Vagina (tissue), 2 donors: Measurements from ENCODE around the gene CDK15. TPM values are rescaled to one million over a fixed set of nuclear protein-coding genes. Genes with fewer than 3 reads are reported as not detected.

Experiments used
- DNase-seq, 2 donors: peaks; one replicate each; pipeline ENCODE4 v3.0.0-alpha.2; 2017; ENCODE audit errors: extremely low spot score in 2 of 2
- H3K27ac ChIP-seq: fragments of 200-600 bp; sonication (generic); one replicate; pipeline ENCODE4 v1.5.1; 2019
- H3K27me3 ChIP-seq: fragments of 200-600 bp; sonication (generic); one replicate; pipeline ENCODE4 v1.5.1; 2019
- H3K36me3 ChIP-seq, 2 donors: fragments of 200-600 bp; sonication (generic); one replicate each; pipeline ENCODE4 v1.5.1; 2017 to 2019
- H3K4me1 ChIP-seq: fragments of 200-600 bp; sonication (generic); one replicate; pipeline ENCODE4 v1.5.1; 2019
- H3K4me3 ChIP-seq, 2 donors: fragments of 200-600 bp; sonication (generic); 1 replicate in 1 of 2; 2 replicates in 1 of 2; pipeline ENCODE4 v1.5.1; 2016 to 2019
- H3K9me3 ChIP-seq: fragments of 200-600 bp; sonication (generic); one replicate; pipeline ENCODE4 v1.5.1; 2019
- POLR2A ChIP-seq, 2 donors: fragments of 450-650 bp; IDR thresholded peaks; one replicate each; pipeline ENCODE4 v1.6.1; 2017; ENCODE audit warnings: antibody characterized with exemption in 2 of 2, mild to moderate bottlenecking in 2 of 2, moderate library complexity in 2 of 2
- POLR2AphosphoS5 ChIP-seq, 2 donors: sonication (generic); formaldehyde crosslinking; IDR thresholded peaks; one replicate each; pipeline ENCODE4 v1.9.0; 2017; ENCODE audit warnings: antibody characterized with exemption in 2 of 2, mild to moderate bottlenecking in 2 of 2, low read depth in 1 of 2; ENCODE audit not compliant: insufficient read depth in 1 of 2
- intact Hi-C: fragments of 100-400 bp; cut with DNase I; formaldehyde crosslinking; loops from one replicate; pipeline ENCODE4 v1.15.1; 2023
- total RNA-seq: library from RNA; depleted of rRNA; stranded (reverse); fragments of >200 nt; gene quantifications from one replicate; pipeline ENCODE4 v1.2.3, GENCODE V29; 2016
- TF ChIP-seq, protein P1 (sequence below), 3 experiments: fragments of 450-650 bp in 2 of 3; fragments of 200-600 bp in 1 of 3; sonication (generic) in 1 of 3; IDR thresholded peaks; one replicate each; pipeline ENCODE4 v1.5.1; 2017 to 2019; ENCODE audit warnings: antibody characterized with exemption in 3 of 3, mild to moderate bottlenecking in 2 of 3, moderate library complexity in 2 of 3

Gene CDK15
- total RNA-seq, 1 donor from 2014 or later = not detected

GRCh38 chr2:201788371-201788770 is 18.0 kb upstream of the CDK15 start:
- intact Hi-C loops = no loop called here
- Histone ChIP-seq H3K9me3 (no peaks in the 10 kb centered on the region), H3K4me3 (no peak overlapping the region), H3K27ac (no peak overlapping the region), H3K27me3 (no peaks in the 10 kb centered on the region), H3K4me1 (no peaks in the 10 kb centered on the region), H3K36me3 (no peaks in the 10 kb centered on the region)
- no peak for DNase-seq
- TF ChIP-seq POLR2AphosphoS5 (IDR thresholded peaks at IDR 0.05; ENCODE audit: insufficient read depth in 1 of 2, low read depth in 1 of 2) (no peak), POLR2A (IDR thresholded peaks at IDR 0.05) (no peak)
- TF ChIP-seq, protein P1, sequence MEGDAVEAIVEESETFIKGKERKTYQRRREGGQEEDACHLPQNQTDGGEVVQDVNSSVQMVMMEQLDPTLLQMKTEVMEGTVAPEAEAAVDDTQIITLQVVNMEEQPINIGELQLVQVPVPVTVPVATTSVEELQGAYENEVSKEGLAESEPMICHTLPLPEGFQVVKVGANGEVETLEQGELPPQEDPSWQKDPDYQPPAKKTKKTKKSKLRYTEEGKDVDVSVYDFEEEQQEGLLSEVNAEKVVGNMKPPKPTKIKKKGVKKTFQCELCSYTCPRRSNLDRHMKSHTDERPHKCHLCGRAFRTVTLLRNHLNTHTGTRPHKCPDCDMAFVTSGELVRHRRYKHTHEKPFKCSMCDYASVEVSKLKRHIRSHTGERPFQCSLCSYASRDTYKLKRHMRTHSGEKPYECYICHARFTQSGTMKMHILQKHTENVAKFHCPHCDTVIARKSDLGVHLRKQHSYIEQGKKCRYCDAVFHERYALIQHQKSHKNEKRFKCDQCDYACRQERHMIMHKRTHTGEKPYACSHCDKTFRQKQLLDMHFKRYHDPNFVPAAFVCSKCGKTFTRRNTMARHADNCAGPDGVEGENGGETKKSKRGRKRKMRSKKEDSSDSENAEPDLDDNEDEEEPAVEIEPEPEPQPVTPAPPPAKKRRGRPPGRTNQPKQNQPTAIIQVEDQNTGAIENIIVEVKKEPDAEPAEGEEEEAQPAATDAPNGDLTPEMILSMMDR (IDR thresholded peaks at IDR 0.05) = no peak

DNA sequence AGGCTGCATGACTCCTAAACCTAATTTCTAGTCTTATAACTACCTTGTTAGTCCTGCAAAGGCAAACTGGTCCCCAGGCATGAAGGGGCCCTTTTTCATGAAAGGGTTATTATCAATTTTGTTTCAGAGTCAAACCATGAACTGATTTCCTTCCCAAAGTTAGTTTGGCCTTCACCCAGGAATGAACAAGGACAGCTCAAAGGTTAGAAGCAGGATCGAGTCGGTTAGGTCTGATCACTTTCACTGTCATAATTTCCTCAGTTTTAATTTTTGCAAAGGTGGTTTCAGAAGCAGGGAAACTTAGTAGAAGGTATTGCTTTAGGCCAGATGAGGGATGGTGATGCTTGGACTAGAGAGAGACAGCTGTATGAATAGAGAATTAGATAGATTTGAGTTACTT is 16.9 kb upstream of the CDK15 start:
- no peaks in the 10 kb centered on the region for H3K27me3 ChIP-seq
- no peak overlapping the region for H3K4me3 ChIP-seq
- no peaks in the 10 kb centered on the region for H3K36me3 ChIP-seq
- H3K27ac ChIP-seq = no peak overlapping the region
- H3K9me3 ChIP-seq = no peaks in the 10 kb centered on the region
- DNase-seq = no peak
- TF ChIP-seq POLR2A (IDR thresholded peaks at IDR 0.05) = no peak
- TF ChIP-seq, protein P1 (IDR thresholded peaks at IDR 0.05) = no peak
- no peak for TF ChIP-seq POLR2AphosphoS5 (IDR thresholded peaks at IDR 0.05; ENCODE audit: insufficient read depth in 1 of 2, low read depth in 1 of 2)
- no peaks in the 10 kb centered on the region for H3K4me1 ChIP-seq
- intact Hi-C loops = no loop called here

DNA sequence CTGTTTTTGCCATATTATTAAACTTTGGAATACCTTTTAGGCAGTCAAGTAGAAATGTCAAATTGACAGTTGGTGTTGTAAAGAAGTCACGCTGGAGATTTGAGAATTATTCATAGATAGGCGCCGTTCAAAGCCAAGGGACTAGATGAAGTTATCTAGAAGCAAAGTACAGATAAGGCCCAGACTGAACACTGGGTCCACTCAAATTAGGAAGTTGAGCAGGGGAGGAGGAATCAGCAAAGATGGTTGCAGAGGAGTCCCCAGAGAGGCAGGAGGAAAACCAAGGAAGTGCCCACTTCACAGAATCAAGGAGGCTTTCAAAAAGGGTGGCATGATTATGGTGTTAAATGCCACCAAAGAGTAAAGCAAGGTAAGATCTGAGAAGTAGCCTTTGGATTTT is 16.0 kb upstream of the CDK15 start:
- DNase-seq = no peak
- H3K4me1 ChIP-seq = no peaks in the 10 kb centered on the region
- intact Hi-C loops = loop anchor here (10.0 kb wide), 1 partner anchor 385 kb away; no protein-coding TSS in a partner anchor
- H3K4me3 ChIP-seq = no peak overlapping the region
- H3K27me3 ChIP-seq = no peaks in the 10 kb centered on the region
- no peak overlapping the region for H3K27ac ChIP-seq
- TF ChIP-seq POLR2AphosphoS5 (IDR thresholded peaks at IDR 0.05; ENCODE audit: insufficient read depth in 1 of 2, low read depth in 1 of 2) (no peak), POLR2A (IDR thresholded peaks at IDR 0.05) (no peak)
- TF ChIP-seq, protein P1 (IDR thresholded peaks at IDR 0.05) = no peak
- no peaks in the 10 kb centered on the region for H3K36me3 ChIP-seq
- no peaks in the 10 kb centered on the region for H3K9me3 ChIP-seq

DNA sequence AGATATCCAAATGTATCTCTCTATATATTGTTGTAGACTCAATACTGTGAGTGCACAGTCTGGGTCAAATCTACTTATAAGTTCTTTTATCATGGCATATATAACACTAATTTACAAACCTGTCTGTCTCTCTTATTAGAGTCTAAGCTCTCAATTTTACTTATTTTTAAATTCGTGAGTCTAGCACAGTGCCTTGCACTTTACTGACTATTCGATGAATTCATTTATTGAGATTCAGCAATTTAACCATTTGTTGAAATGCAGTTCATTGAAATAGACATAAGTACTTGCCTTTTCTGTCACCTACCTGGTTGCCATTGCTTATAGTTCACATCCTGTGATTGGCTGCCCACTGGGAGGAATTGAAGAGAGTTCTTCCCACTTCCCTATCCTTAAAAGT is 15.3 kb upstream of the CDK15 start:
- Histone ChIP-seq H3K4me3 (no peak overlapping the region), H3K27me3 (no peaks in the 10 kb centered on the region), H3K9me3 (no peaks in the 10 kb centered on the region), H3K27ac (no peak overlapping the region), H3K36me3 (no peaks in the 10 kb centered on the region), H3K4me1 (no peaks in the 10 kb centered on the region)
- TF ChIP-seq, protein P1 (IDR thresholded peaks at IDR 0.05) = no peak
- TF ChIP-seq POLR2A (IDR thresholded peaks at IDR 0.05) (no peak), POLR2AphosphoS5 (IDR thresholded peaks at IDR 0.05; ENCODE audit: insufficient read depth in 1 of 2, low read depth in 1 of 2) (no peak)
- no peak for DNase-seq
- intact Hi-C loops = loop anchor here (10.0 kb wide), 1 partner anchor 384 kb away; no protein-coding TSS in a partner anchor

GRCh38 chr2:201793631-201794030 is 12.7 kb upstream of the CDK15 start:
- H3K4me3 ChIP-seq = no peak overlapping the region
- no peak overlapping the region for H3K27ac ChIP-seq
- DNase-seq = no peak
- intact Hi-C loops = loop anchor here (10.0 kb wide), 1 partner anchor 381 kb away; no protein-coding TSS in a partner anchor
- TF ChIP-seq POLR2AphosphoS5 (IDR thresholded peaks at IDR 0.05; ENCODE audit: insufficient read depth in 1 of 2, low read depth in 1 of 2) = no peak
- TF ChIP-seq, protein P1 (IDR thresholded peaks at IDR 0.05) = no peak
- TF ChIP-seq POLR2A (IDR thresholded peaks at IDR 0.05) = no peak
- no peaks in the 10 kb centered on the region for H3K27me3 ChIP-seq
- H3K9me3 ChIP-seq = no peaks in the 10 kb centered on the region
- no peaks in the 10 kb centered on the region for H3K4me1 ChIP-seq
- H3K36me3 ChIP-seq = no peaks in the 10 kb centered on the region
